BE2C (cell line): Measurements from ENCODE around the gene KICS2.
"Not testable (repeated sequence)": the region's sequence is repeated elsewhere in the genome, so short reads cannot be mapped to it uniquely, and the experiment has no call there.

Experiments
- DNase-seq: peaks from one replicate; pipeline ENCODE4 v3.0.0-alpha.2; 2020
- H3K27me3 ChIP-seq: fragments of 250-450 bp; sonication (Bioruptor Pico); 2 replicates; pipeline ENCODE4 v1.5.1; 2020; ENCODE audit warnings: mild to moderate bottlenecking
- H3K36me3 ChIP-seq: fragments of 250-450 bp; sonication (Bioruptor Pico); 2 replicates; pipeline ENCODE4 v1.5.1; 2020; ENCODE audit warnings: mild to moderate bottlenecking
- H3K4me1 ChIP-seq: fragments of 250-450 bp; sonication (Bioruptor Pico); 2 replicates; pipeline ENCODE4 v1.5.1; 2020
- H3K4me3 ChIP-seq: 2 replicates; pipeline ENCODE4 v1.5.1; 2011; ENCODE audit warnings: low read depth, low read length
- H3K9me3 ChIP-seq: fragments of 250-450 bp; sonication (Bioruptor Pico); 2 replicates; pipeline ENCODE4 v1.5.1; 2020
- TF ChIP-seq, protein P1 (sequence below): IDR thresholded peaks from 2 replicates; pipeline ENCODE4 v1.5.1; 2012; ENCODE audit warnings: mild to moderate bottlenecking, low read depth, low read length

KICS2 gene

DNA sequence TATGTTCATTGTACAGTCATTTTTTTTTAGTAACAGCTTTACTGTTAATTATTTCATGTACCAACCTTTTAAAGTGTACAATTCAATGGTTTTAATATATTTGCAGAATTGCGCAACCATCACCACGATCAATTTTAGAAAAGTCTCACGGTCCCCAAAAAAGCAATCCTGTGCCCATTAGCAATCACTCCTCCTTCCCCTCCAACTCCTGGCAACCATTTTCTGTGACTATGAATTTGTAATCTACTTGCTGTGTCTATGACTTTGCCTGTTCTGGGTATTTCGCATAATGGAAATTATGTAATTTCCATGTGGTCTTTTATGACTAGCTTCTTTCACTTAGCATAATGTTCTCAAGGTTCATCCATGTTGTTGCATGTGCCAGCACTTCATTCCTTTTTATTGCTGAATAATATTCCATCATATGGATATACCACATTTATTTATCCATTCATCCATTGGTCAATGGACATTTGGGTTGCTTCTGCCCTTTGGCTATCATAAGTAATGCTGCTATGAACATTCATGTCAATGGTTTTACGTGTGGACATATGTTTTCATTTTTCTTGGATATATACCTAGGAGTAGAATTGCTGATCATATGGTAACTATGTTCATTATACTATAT lies 9.9 kb downstream of the KICS2 start:
- H3K27me3 ChIP-seq: no peaks in the 10 kb centered on the region
- no peaks in the 10 kb centered on the region for H3K4me1 ChIP-seq
- TF ChIP-seq, protein P1, sequence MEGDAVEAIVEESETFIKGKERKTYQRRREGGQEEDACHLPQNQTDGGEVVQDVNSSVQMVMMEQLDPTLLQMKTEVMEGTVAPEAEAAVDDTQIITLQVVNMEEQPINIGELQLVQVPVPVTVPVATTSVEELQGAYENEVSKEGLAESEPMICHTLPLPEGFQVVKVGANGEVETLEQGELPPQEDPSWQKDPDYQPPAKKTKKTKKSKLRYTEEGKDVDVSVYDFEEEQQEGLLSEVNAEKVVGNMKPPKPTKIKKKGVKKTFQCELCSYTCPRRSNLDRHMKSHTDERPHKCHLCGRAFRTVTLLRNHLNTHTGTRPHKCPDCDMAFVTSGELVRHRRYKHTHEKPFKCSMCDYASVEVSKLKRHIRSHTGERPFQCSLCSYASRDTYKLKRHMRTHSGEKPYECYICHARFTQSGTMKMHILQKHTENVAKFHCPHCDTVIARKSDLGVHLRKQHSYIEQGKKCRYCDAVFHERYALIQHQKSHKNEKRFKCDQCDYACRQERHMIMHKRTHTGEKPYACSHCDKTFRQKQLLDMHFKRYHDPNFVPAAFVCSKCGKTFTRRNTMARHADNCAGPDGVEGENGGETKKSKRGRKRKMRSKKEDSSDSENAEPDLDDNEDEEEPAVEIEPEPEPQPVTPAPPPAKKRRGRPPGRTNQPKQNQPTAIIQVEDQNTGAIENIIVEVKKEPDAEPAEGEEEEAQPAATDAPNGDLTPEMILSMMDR: no peak
- peaks cover 3% of the 10 kb centered on the region; the same call in 1 of the 2 replicates for H3K9me3 ChIP-seq
- H3K4me3 ChIP-seq: no peak overlapping the region
- H3K36me3 ChIP-seq: peaks cover 4% of the 10 kb centered on the region; the same call in 1 of the 2 replicates
- DNase-seq: no peak

DNA sequence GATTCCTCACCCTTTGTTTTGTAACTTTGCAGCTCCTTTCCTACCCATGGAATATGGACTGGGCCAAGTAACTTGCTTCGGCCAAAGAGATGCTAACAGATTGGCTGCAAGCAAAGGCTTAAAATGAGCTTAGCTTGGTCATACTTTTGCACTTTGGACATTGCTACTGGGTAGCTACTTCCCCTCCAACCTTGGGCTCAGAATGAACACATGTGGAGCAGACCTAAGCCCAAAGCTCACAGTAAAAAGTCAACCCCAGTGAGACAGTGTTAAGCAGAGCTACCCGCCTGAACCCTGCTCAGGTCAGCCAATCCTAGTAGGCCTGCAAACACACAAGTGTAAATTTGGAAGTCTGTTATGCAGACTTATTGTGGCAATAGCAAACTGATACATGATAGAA lies 14.6 kb downstream of the KICS2 start:
- H3K36me3 ChIP-seq: peaks cover 3% of the 10 kb centered on the region; the same call in 1 of the 2 replicates
- H3K9me3 ChIP-seq: peaks cover 3% of the 10 kb centered on the region; the same call in 1 of the 2 replicates
- no peaks in the 10 kb centered on the region for H3K27me3 ChIP-seq
- no peak for DNase-seq
- TF ChIP-seq, protein P1: no peak
- no peaks in the 10 kb centered on the region for H3K4me1 ChIP-seq
- H3K4me3 ChIP-seq: no peak overlapping the region

DNA sequence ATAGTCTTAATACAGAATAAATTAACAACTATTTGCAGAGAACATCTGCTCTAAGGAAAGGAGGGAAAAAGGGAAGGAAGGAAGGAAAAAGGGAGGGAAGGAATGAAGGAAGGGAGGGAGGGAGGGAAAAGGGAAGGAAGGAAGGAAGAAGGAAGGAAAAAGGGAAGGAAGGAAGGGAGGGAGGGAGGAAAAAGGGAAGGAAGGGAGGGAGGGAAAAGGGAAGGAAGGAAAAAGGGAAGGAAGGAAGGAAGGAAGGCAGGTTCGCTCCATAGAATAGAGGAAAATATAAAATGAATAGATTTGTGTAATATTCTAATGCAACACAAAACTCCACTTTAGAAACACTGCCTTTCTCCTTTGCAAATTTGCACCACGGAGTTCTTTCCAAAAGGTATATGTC lies 16.6 kb downstream of the KICS2 start:
- no peaks in the 10 kb centered on the region for H3K36me3 ChIP-seq
- TF ChIP-seq, protein P1: no peak
- H3K27me3 ChIP-seq: no peaks in the 10 kb centered on the region
- no peaks in the 10 kb centered on the region for H3K9me3 ChIP-seq
- no peak overlapping the region for H3K4me3 ChIP-seq
- H3K4me1 ChIP-seq: no peaks in the 10 kb centered on the region
- DNase-seq: no peak

DNA sequence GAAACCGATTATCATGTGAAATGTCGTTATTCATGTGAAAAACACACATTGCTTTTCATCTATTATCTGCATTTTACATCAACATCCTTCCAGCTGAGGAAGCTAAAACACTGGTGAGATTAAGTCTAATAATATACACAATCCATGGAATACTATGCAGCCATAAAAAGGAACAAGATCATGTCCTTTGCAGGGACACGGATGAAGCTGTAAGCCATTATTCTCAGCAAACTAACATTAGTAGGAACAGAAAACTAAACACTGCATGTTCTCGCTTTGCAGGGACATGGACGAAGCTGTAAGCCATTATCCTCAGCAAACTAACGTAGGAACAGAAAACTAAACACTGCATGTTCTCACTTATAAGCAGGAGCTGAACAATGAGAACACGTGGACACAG lies 18.3 kb downstream of the KICS2 start:
- no peaks in the 10 kb centered on the region for H3K27me3 ChIP-seq
- TF ChIP-seq, protein P1: no peak
- no peaks in the 10 kb centered on the region for H3K36me3 ChIP-seq
- no peaks in the 10 kb centered on the region for H3K4me1 ChIP-seq
- no peaks in the 10 kb centered on the region for H3K9me3 ChIP-seq
- H3K4me3 ChIP-seq: no peak overlapping the region
- DNase-seq: no peak

DNA sequence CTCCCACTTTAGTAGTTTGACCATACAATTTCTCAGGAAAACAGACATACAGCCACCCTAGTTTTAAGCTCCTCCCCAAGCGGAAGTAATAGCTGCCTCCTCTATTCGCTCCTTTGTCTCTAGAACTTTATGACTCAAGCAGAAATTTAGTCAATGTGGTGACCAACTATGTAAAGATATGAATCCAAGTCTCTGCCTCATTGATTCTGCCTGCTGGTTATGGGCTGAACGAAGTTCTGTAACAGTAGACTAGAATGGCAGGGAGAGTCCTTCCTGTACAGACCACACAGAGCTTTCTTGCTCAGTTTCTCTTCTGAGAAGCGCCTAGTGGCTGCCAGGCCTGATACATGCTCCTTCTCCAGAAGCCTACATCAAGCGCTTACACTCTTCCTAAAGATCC lies 19.1 kb downstream of the KICS2 start:
- H3K36me3 ChIP-seq: no peaks in the 10 kb centered on the region
- no peaks in the 10 kb centered on the region for H3K9me3 ChIP-seq
- no peaks in the 10 kb centered on the region for H3K4me1 ChIP-seq
- no peak for DNase-seq
- no peak overlapping the region for H3K4me3 ChIP-seq
- no peaks in the 10 kb centered on the region for H3K27me3 ChIP-seq
- TF ChIP-seq, protein P1: no peak

DNA sequence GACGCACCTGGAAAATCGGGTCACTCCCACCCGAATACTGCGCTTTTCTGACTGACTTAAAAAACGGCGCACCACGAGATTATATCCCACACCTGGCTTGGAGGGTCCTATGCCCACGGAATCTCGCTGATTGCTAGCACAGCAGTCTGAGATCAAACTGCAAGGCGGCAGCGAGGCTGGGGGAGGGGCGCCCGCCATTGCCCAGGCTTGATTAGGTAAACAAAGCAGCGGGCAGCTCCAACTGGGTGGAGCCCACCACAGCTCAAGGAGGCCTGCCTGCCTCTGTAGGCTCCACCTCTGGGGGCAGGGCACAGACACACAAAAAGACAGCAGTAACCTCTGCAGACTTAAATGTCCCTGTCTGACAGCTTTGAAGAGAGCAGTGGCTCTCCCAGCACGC lies 26.3 kb downstream of the KICS2 start:
- H3K27me3 ChIP-seq, H3K4me1 ChIP-seq, H3K4me3 ChIP-seq, DNase-seq, H3K36me3 ChIP-seq, H3K9me3 ChIP-seq: not testable (repeated sequence)
